ENCODE results near the gene GATA3.

The GATA3 gene

GRCh38 chr10:8060010-8060703, 5.7 kb downstream of the GATA3 start:
- H3K4me3 ChIP-seq = peak overlapping the region; percentile 4 to 60 (median 54)
- peak overlapping the region in 19 of 21 experiments; percentile 38 to 96 (median 90) for H3K27ac ChIP-seq

- Histone ChIP-seq H3K4me3 (peak overlapping the region in 6 of 7 experiments; percentile 4 to 60 (median 51)), H3K27ac (peak overlapping the region in 20 of 21 experiments; percentile 38 to 96 (median 90))
These were observed 6.2 kb downstream of the GATA3 start for GRCh38 chr10:8060704-8061121.

- Histone ChIP-seq H3K27ac (peak overlapping the region in 18 of 21 experiments; percentile 41 to 96 (median 92)), H3K4me3 (peak overlapping the region in 6 of 7 experiments; percentile 4 to 60 (median 51))
These were observed 7.1 kb downstream of the GATA3 start for GRCh38 chr10:8061274-8062211.

- Histone ChIP-seq H3K4me3 (peak overlapping the region in 2 of 7 experiments; percentile 25 to 60), H3K27ac (peak overlapping the region in 7 of 21 experiments; percentile 57 to 96 (median 93))
These were observed 8.8 kb downstream of the GATA3 start for GRCh38 chr10:8063128-8063908.

- H3K27ac ChIP-seq = peak overlapping the region in 4 of 21 experiments; percentile 57 to 96 (median 94)
- no peak overlapping the region for H3K4me3 ChIP-seq
These were observed 9.4 kb downstream of the GATA3 start for GRCh38 chr10:8063935-8064334.

GRCh38 chr10:8064436-8064835, 9.9 kb downstream of the GATA3 start:
- H3K27ac ChIP-seq = peak overlapping the region in 2 of 21 experiments; percentile 21 to 23
- H3K4me3 ChIP-seq = no peak overlapping the region

GRCh38 chr10:8065651-8066050, 11.2 kb downstream of the GATA3 start:
- peak overlapping the region in 1 of 21 experiments; percentile 33 for H3K27ac ChIP-seq
- H3K4me3 ChIP-seq = no peak overlapping the region

- peak overlapping the region in 2 of 21 experiments; percentile 21 to 33 for H3K27ac ChIP-seq
- H3K4me3 ChIP-seq = no peak overlapping the region
These were observed 11.6 kb downstream of the GATA3 start for GRCh38 chr10:8066124-8066523.

- H3K4me3 ChIP-seq = no peak overlapping the region
- peak overlapping the region in 2 of 21 experiments; percentile 21 to 54 for H3K27ac ChIP-seq
These were observed 12.3 kb downstream of the GATA3 start for GRCh38 chr10:8066797-8067196.

- no peak overlapping the region for H3K4me3 ChIP-seq
- peak overlapping the region in 1 of 21 experiments; percentile 51 for H3K27ac ChIP-seq
These were observed 14.6 kb downstream of the GATA3 start for GRCh38 chr10:8069108-8069507.

- Histone ChIP-seq H3K27ac (peak overlapping the region in 2 of 21 experiments; percentile 35 to 63), H3K4me3 (no peak overlapping the region)
These were observed 15.1 kb downstream of the GATA3 start for GRCh38 chr10:8069627-8070026.

- Histone ChIP-seq H3K27ac (peak overlapping the region in 8 of 21 experiments; percentile 15 to 65 (median 55)), H3K4me3 (no peak overlapping the region)
These were observed 16.0 kb downstream of the GATA3 start for GRCh38 chr10:8070440-8070839.

- Histone ChIP-seq H3K27ac (peak overlapping the region in 7 of 21 experiments; percentile 23 to 65 (median 55)), H3K4me3 (no peak overlapping the region)
These were observed 16.5 kb downstream of the GATA3 start for GRCh38 chr10:8071006-8071405.

- peak overlapping the region in 1 of 21 experiments; percentile 68 for H3K27ac ChIP-seq
These were observed 17.2 kb downstream of the GATA3 start for GRCh38 chr10:8071666-8072065.

GRCh38 chr10:8072211-8072610, 17.7 kb downstream of the GATA3 start:
- Histone ChIP-seq H3K4me3 (no peak overlapping the region), H3K27ac (peak overlapping the region in 1 of 21 experiments; percentile 68)

More at GRCh38 chr10:8071666-8072065, 17.2 kb downstream of the GATA3 start:
- H3K4me3 ChIP-seq = no peak overlapping the region

- Histone ChIP-seq H3K27ac (peak overlapping the region in 1 of 21 experiments; percentile 48), H3K4me3 (no peak overlapping the region)
These were observed 19.4 kb downstream of the GATA3 start for GRCh38 chr10:8073691-8074416.

- Histone ChIP-seq H3K4me3 (no peak overlapping the region), H3K27ac (no peak overlapping the region)
These were observed 20.4 kb downstream of the GATA3 start for GRCh38 chr10:8074881-8075280.

All from skin epidermis (tissue), 12 donors.